ENCODE results near the gene ANKRD23. TPM values are rescaled to one million over a fixed set of nuclear protein-coding genes. Genes with fewer than 3 reads are reported as not detected.

The ANKRD23 gene
- total RNA-seq, 3 donors from 2014 or later (not counting 1 experiment from before 2014, with no cell fraction given), result 8.3 to 11.2 (median 10.1) TPM

DNA sequence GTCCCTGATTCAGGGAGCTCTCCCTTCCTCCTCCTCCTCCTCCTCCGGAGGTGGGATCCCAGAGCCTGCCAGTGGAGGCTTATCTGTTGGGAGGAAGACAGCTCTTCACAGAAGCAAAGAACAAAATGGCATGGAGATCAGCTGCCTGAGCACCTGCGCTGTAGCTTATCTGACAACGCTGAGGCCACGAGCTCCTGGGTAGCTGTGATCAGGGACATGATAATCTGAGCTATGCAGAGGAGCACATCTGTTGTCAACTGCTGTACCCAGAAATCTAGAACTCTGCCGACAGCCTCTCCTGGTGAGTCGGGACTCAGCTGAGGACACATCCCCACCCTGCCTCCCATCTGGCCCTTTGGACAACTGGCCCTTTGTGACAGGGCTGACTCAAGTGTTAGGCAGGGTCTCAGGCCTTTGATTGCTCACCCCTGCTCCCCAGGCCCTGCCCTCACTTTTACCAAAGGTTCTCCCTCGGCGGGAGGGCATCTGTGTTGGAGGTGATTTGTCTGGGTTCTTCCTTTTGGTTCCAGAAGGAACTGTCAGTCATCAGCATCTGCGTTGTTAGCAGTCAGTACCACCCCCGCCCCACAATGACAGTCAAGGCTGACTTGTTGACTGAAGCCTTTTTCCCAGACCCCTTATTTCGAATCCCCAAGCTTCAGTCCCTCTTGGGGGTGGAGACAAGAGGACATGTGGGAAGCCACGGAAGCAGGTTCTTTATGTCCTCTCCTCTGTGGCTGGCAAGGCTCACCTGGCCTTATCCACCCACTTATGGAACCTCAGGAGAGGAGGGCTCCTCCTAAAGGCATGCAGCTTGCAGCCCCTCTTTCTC lies 33.7 kb downstream of the ANKRD23 start:
- Histone ChIP-seq H3K27me3 (ENCODE audit: control insufficient read depth, insufficient read depth, low read length) (no peaks in the 10 kb centered on the region), H3K36me3 (ENCODE audit: control insufficient read depth, insufficient read depth, low read length) (no peaks in the 10 kb centered on the region), H3K27ac (ENCODE audit: low read length) (no peak overlapping the region), H3K4me1 (ENCODE audit: control insufficient read depth, insufficient read depth, low read length) (peaks cover 14% of the 10 kb centered on the region), H3K4me3 (ENCODE audit: low read length) (no peak overlapping the region), H3K9me3 (ENCODE audit: control insufficient read depth, insufficient read depth, low read length) (no peaks in the 10 kb centered on the region)
- Mint-ChIP-seq H3K36me3 (peaks cover 6% of the 10 kb centered on the region), H3K27me3 (ENCODE audit: low read depth in 2 of 2) (no peaks in the 10 kb centered on the region), H3K9me3 (no peaks in the 10 kb centered on the region), H3K4me3 (no peak overlapping the region), H3K4me1 (peaks cover 24 to 39% of the 10 kb centered on the region in 2 donors), H3K27ac (peak overlapping the region in 1 of 2 donors; percentile 52)
- WGBS (ENCODE audit: insufficient coverage), result 90% methylated on average over 12 of the region's 12 CpGs
- no peak for ATAC-seq
- TF ChIP-seq, protein P1, sequence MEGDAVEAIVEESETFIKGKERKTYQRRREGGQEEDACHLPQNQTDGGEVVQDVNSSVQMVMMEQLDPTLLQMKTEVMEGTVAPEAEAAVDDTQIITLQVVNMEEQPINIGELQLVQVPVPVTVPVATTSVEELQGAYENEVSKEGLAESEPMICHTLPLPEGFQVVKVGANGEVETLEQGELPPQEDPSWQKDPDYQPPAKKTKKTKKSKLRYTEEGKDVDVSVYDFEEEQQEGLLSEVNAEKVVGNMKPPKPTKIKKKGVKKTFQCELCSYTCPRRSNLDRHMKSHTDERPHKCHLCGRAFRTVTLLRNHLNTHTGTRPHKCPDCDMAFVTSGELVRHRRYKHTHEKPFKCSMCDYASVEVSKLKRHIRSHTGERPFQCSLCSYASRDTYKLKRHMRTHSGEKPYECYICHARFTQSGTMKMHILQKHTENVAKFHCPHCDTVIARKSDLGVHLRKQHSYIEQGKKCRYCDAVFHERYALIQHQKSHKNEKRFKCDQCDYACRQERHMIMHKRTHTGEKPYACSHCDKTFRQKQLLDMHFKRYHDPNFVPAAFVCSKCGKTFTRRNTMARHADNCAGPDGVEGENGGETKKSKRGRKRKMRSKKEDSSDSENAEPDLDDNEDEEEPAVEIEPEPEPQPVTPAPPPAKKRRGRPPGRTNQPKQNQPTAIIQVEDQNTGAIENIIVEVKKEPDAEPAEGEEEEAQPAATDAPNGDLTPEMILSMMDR (IDR thresholded peaks at IDR 0.05), result no peak
- intact Hi-C loops (cut with micrococcal nuclease), result no loop called here
- DNase-seq, result no peak

DNA sequence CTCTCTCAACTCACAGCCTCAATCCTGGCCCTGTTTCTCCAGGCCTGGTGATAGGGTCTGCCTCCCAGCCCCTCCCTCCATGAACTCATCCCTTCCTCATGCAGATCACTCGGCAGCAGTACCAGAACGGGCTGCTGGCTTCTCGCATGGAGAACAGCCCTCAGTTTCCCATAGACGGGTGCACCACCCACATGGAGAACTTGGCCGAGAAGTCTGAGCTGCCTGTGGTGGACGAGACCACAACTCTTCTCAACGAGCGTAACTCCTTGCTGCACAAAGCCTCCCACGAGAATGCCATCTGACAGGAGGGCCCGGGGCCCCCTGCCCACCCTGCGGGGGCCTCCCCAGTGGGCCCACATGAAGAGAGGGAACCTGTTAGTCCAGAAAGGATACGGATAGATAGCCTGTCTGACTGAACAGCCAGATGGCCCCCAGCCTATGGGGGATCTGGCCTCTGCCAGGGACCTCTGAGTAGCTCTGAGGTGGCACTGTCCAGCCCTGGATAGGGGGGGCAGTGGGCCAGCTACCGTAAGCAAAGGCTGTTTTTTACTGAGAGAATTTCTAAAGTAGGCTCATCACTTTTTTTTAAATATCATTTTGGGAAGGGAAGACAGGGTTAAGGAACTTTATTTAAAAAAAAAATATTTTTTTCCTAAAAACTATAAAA lies 34.5 kb downstream of the ANKRD23 start:
- H3K27ac Mint-ChIP-seq, result peak overlapping the region in 1 of 2 donors; percentile 94

DNA sequence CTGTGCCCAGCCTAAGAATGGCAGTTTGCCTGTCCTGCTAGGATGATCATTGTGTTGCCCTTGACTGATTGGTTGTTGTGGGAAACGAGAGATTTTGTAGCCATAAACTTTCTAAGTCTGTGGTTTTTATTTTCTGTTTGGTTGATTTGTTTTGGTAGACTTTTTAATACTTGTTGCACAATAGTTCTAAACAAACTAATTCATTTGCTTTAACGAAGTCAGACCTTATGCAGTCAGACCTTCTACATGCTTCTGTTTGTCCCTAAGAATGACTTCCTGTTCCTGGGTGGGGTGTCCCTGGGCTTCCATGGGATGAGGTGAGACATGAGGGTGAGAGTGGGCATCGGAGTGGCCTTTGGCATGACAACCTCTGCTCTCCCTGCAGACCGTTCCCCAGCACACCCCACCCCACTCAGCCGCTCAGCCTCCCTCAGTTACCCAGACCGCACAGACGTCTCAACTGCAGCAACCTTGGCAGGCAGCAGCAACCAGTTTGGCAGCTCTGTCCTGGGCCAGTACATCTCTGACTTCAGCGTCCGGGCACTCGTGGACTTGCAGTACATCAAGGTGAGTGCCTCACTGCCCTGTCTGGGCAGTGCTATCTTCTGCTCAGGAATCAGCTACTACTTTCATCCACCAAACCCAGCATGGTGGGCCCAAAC lies 35.5 kb downstream of the ANKRD23 start:
- peak overlapping the region; percentile 94 to 98 for H3K27ac Mint-ChIP-seq
- peaks cover 13% of the 10 kb centered on the region for H3K4me1 ChIP-seq (ENCODE audit: control insufficient read depth, insufficient read depth, low read length)
- intact Hi-C loops (cut with micrococcal nuclease), result no loop called here
- DNase-seq, result no peak
- H3K9me3 Mint-ChIP-seq, result no peaks in the 10 kb centered on the region
- peaks cover 6% of the 10 kb centered on the region for H3K36me3 Mint-ChIP-seq
- H3K9me3 ChIP-seq (ENCODE audit: control insufficient read depth, insufficient read depth, low read length), result no peaks in the 10 kb centered on the region
- TF ChIP-seq, protein P1 (IDR thresholded peaks at IDR 0.05), result no peak
- H3K27me3 ChIP-seq (ENCODE audit: control insufficient read depth, insufficient read depth, low read length), result no peaks in the 10 kb centered on the region
- no peak overlapping the region for H3K4me3 ChIP-seq (ENCODE audit: low read length)
- peaks cover 20 to 35% of the 10 kb centered on the region in 2 donors for H3K4me1 Mint-ChIP-seq
- H3K27ac ChIP-seq (ENCODE audit: low read length), result no peak overlapping the region
- H3K36me3 ChIP-seq (ENCODE audit: control insufficient read depth, insufficient read depth, low read length), result no peaks in the 10 kb centered on the region
- peak overlapping the region; percentile 31 for H3K4me3 Mint-ChIP-seq
- no peaks in the 10 kb centered on the region for H3K27me3 Mint-ChIP-seq (ENCODE audit: low read depth in 2 of 2)
- no peak for ATAC-seq
- WGBS (ENCODE audit: insufficient coverage), result 96% methylated on average over 8 of the region's 10 CpGs

More for the DNA sequence above, 34.5 kb downstream of the ANKRD23 start:
- intact Hi-C loops (cut with micrococcal nuclease), result no loop called here
- Mint-ChIP-seq H3K9me3 (no peaks in the 10 kb centered on the region), H3K36me3 (peaks cover 6% of the 10 kb centered on the region), H3K4me3 (no peak overlapping the region), H3K27me3 (ENCODE audit: low read depth in 2 of 2) (no peaks in the 10 kb centered on the region), H3K4me1 (peaks cover 20 to 35% of the 10 kb centered on the region in 2 donors)
- no peaks in the 10 kb centered on the region for H3K36me3 ChIP-seq (ENCODE audit: control insufficient read depth, insufficient read depth, low read length)
- TF ChIP-seq, protein P1 (IDR thresholded peaks at IDR 0.05), result no peak
- no peak for ATAC-seq
- no peak overlapping the region for H3K27ac ChIP-seq (ENCODE audit: low read length)
- no peaks in the 10 kb centered on the region for H3K27me3 ChIP-seq (ENCODE audit: control insufficient read depth, insufficient read depth, low read length)
- no peaks in the 10 kb centered on the region for H3K9me3 ChIP-seq (ENCODE audit: control insufficient read depth, insufficient read depth, low read length)
- H3K4me3 ChIP-seq (ENCODE audit: low read length), result no peak overlapping the region
- no peak for DNase-seq
- H3K4me1 ChIP-seq (ENCODE audit: control insufficient read depth, insufficient read depth, low read length), result peaks cover 13% of the 10 kb centered on the region
- 94% methylated on average over 13 of the region's 13 CpGs for WGBS (ENCODE audit: insufficient coverage)

Data from natural killer cell (primary cell).